Testis (tissue), 2 donors: Measurements from ENCODE around the gene VPS26C.

Source experiments
- CTCF ChIP-seq, 3 experiments: fragments of 450-650 bp in 2 of 3; fragments of 200-600 bp in 1 of 3; sonication (generic) in 1 of 3; IDR thresholded peaks; one replicate each; pipeline ENCODE4 v1.5.1; 2016 to 2019; ENCODE audit warnings: antibody characterized with exemption in 3 of 3, mild to moderate bottlenecking in 2 of 3, moderate library complexity in 1 of 3
- POLR2A ChIP-seq: fragments of 450-650 bp; IDR thresholded peaks from one replicate; pipeline ENCODE4 v1.6.1; 2017; ENCODE audit warnings: antibody characterized with exemption, mild to moderate bottlenecking, moderate library complexity

- TF ChIP-seq CTCF (IDR thresholded peaks at IDR 0.05), result no peak
- no peak for TF ChIP-seq POLR2A
Observed at GRCh38 chr21:37208056-37208721, 58.9 kb downstream of the VPS26C start.
